NT2/D1 (cell line): ENCODE measurements around the gene MAGI2.

Experiments
- DNase-seq: peaks from one replicate; pipeline ENCODE4 v3.0.0-alpha.2; 2011; ENCODE audit warnings: low read depth, low spot score
- H3K27me3 ChIP-seq: 2 replicates; pipeline ENCODE4 v1.6.0; 2011; ENCODE audit warnings: mild to moderate bottlenecking; ENCODE audit not compliant: insufficient read length, insufficient read depth
- H3K36me3 ChIP-seq: 2 replicates; pipeline ENCODE4 v1.6.1; 2011; ENCODE audit warnings: mild to moderate bottlenecking, low read length, mixed read lengths; ENCODE audit not compliant: insufficient read depth, insufficient read length
- H3K4me1 ChIP-seq: 2 replicates; pipeline ENCODE4 v1.5.1; 2011; ENCODE audit not compliant: insufficient read depth, insufficient read length
- H3K4me3 ChIP-seq: 2 replicates; pipeline ENCODE4 v1.5.1; 2011; ENCODE audit warnings: low read depth; ENCODE audit not compliant: insufficient read length
- H3K9ac ChIP-seq: 2 replicates; pipeline ENCODE4 v1.6.0; 2011; ENCODE audit warnings: low read depth; ENCODE audit not compliant: insufficient read length
- H3K9me3 ChIP-seq: 2 replicates; pipeline ENCODE4 v1.5.1; 2011; ENCODE audit warnings: mild to moderate bottlenecking, low read length; ENCODE audit not compliant: insufficient read depth
- SUZ12 ChIP-seq: IDR thresholded peaks from 2 replicates; pipeline ENCODE4 v1.6.1; 2011; ENCODE audit not compliant: insufficient read length, insufficient read depth; ENCODE audit errors: extremely low read depth
- YY1 ChIP-seq: IDR thresholded peaks from 2 replicates; pipeline ENCODE4 v1.6.1; 2011; ENCODE audit not compliant: insufficient read length, insufficient read depth
- ZNF274 ChIP-seq: IDR thresholded peaks from 2 replicates; pipeline ENCODE4 v1.6.1; 2011; ENCODE audit warnings: mild to moderate bottlenecking, low read depth, low read length

Gene MAGI2

DNA sequence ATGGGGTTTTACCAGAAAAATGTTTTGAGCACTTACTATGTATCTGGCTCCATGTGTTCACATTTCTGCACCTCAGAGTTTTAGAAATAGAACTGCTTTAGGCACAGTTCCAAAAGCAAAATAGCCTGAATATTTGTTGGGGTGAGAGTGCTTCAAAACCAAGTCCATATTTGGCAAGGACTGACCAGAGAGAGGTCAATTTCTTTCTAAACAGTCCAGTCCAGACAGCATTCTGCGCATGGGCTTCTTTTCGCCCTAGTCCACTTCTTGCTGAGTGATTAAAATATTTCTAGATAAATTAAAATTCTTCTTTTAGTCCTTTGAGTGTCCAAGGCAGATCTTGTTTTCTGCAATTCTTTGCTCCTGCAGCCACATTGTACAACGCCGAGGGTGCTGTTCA, 1227.9 kb downstream of the MAGI2 start:
- Histone ChIP-seq H3K4me3 (no peak overlapping the region), H3K36me3 (no peaks in the 10 kb centered on the region), H3K9ac (no peak overlapping the region), H3K27me3 (no peaks in the 10 kb centered on the region), H3K9me3 (no peaks in the 10 kb centered on the region), H3K4me1 (no peaks in the 10 kb centered on the region)
- DNase-seq, result no peak
- TF ChIP-seq SUZ12, result no peak
- no peak for TF ChIP-seq YY1
- TF ChIP-seq ZNF274, result no peak

DNA sequence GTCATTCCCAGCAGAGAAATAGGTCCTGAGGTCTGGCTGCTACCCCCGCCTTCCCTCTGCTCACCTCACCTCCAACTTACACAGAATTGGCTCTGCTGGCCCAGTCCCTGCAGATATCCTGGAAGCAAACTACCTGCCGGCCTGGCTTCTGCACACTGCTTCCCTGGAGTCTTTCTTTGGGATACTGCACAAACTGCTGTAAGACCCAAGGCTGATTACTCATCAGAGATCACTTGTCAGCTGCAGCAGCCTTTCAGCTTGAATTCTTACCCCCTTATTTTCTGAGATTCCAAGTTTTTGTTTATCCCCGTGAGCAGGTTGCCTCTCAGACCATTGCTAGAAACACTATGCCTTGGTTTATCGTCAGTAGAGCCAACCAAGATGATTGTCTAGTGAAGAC, 1228.5 kb downstream of the MAGI2 start:
- H3K27me3 ChIP-seq, result no peaks in the 10 kb centered on the region
- no peaks in the 10 kb centered on the region for H3K36me3 ChIP-seq
- H3K4me1 ChIP-seq, result no peaks in the 10 kb centered on the region
- no peaks in the 10 kb centered on the region for H3K9me3 ChIP-seq
- H3K4me3 ChIP-seq, result no peak overlapping the region
- H3K9ac ChIP-seq, result no peak overlapping the region
- TF ChIP-seq SUZ12 (no peak), ZNF274 (no peak), YY1 (no peak)
- DNase-seq, result no peak

GRCh38 chr7:78223598-78223997, 1229.9 kb downstream of the MAGI2 start:
- H3K4me1 ChIP-seq, result no peaks in the 10 kb centered on the region
- H3K9ac ChIP-seq, result no peak overlapping the region
- H3K4me3 ChIP-seq, result no peak overlapping the region
- TF ChIP-seq ZNF274 (no peak), SUZ12 (no peak), YY1 (no peak)
- no peaks in the 10 kb centered on the region for H3K9me3 ChIP-seq
- H3K27me3 ChIP-seq, result no peaks in the 10 kb centered on the region
- no peaks in the 10 kb centered on the region for H3K36me3 ChIP-seq
- no peak for DNase-seq

- no peaks in the 10 kb centered on the region for H3K9me3 ChIP-seq
- H3K4me3 ChIP-seq, result no peak overlapping the region
- H3K27me3 ChIP-seq, result no peaks in the 10 kb centered on the region
- DNase-seq, result no peak
- H3K36me3 ChIP-seq, result no peaks in the 10 kb centered on the region
- no peaks in the 10 kb centered on the region for H3K4me1 ChIP-seq
- H3K9ac ChIP-seq, result no peak overlapping the region
- TF ChIP-seq YY1 (no peak), SUZ12 (no peak), ZNF274 (no peak)
Measured at GRCh38 chr7:78222001-78222751, 1231.3 kb downstream of the MAGI2 start.

DNA sequence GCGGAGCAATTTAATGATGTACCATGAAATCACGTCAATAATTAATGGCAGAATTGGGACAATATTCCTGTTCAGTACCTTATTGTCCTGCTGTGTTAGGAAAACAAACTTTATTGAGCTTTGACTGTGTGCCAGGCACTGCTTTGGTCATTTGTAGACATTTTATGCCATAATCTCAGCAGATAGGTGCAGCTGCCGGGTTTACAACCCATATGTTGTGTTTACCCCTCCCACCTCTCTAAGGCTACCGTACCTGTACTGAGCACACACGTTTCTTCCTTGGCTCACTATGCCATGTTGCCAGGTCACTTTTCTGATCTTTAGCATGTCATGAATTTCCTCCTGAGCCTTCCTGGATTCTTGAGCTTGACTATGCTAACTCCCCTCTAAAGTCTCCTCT, 1232.7 kb downstream of the MAGI2 start:
- Histone ChIP-seq H3K36me3 (no peaks in the 10 kb centered on the region), H3K27me3 (no peaks in the 10 kb centered on the region), H3K4me1 (no peaks in the 10 kb centered on the region), H3K9ac (no peak overlapping the region), H3K9me3 (no peaks in the 10 kb centered on the region), H3K4me3 (no peak overlapping the region)
- no peak for DNase-seq
- TF ChIP-seq YY1, result no peak
- no peak for TF ChIP-seq SUZ12
- no peak for TF ChIP-seq ZNF274

DNA sequence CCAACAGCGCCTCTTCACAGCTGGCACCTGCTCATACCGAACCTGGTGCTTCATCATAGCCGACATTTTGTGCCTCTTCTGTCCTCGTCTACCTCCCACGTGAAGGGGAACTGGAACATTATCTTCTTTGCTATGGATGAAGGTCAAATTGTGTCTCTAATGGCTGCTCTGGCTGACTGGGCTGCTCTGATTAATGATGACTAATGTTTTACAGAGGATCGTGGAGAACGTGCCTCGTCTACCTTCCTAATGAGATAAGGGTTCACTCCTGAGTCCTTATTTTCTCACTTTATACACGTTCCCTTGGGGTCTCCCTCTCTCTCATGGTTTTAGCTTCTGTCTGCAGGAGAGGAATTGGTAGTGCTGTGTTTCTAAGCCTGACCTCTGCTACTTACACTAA, 1234.6 kb downstream of the MAGI2 start:
- Histone ChIP-seq H3K27me3 (no peaks in the 10 kb centered on the region), H3K9me3 (no peaks in the 10 kb centered on the region), H3K4me1 (no peaks in the 10 kb centered on the region), H3K9ac (no peak overlapping the region), H3K36me3 (no peaks in the 10 kb centered on the region), H3K4me3 (no peak overlapping the region)
- TF ChIP-seq YY1 (no peak), ZNF274 (no peak), SUZ12 (no peak)
- DNase-seq, result no peak

- Histone ChIP-seq H3K9me3 (no peaks in the 10 kb centered on the region), H3K4me1 (no peaks in the 10 kb centered on the region), H3K36me3 (no peaks in the 10 kb centered on the region), H3K4me3 (no peak overlapping the region), H3K9ac (no peak overlapping the region), H3K27me3 (no peaks in the 10 kb centered on the region)
- no peak for DNase-seq
- TF ChIP-seq YY1 (no peak), ZNF274 (no peak), SUZ12 (no peak)
Measured at GRCh38 chr7:78218051-78218450, 1235.4 kb downstream of the MAGI2 start.
